Neuronal stem cell (in vitro differentiated cells): ENCODE measurements around the gene SCMH1. TPM values are rescaled to one million over a fixed set of nuclear protein-coding genes. Genes with fewer than 3 reads are reported as not detected.

Experiments
- DNase-seq: peaks from one replicate; pipeline ENCODE4 v3.0.0-alpha.2; 2013; ENCODE audit warnings: low spot score
- H2AFZ ChIP-seq: one replicate; pipeline ENCODE4 v1.6.1; 2013; ENCODE audit warnings: mild to moderate bottlenecking, low read length, inconsistent platforms
- H2AK5ac ChIP-seq: 2 replicates; pipeline ENCODE4 v1.6.1; 2013; ENCODE audit warnings: low read depth, mild to moderate bottlenecking, inconsistent platforms, low read length, moderate library complexity, mixed read lengths
- H2BK120ac ChIP-seq: 2 replicates; pipeline ENCODE4 v1.6.1; 2013; ENCODE audit warnings: low read depth, mild to moderate bottlenecking, inconsistent platforms, low read length, moderate library complexity, mixed read lengths
- H2BK12ac ChIP-seq: one replicate; pipeline ENCODE4 v1.6.1; 2013; ENCODE audit warnings: low read length, inconsistent platforms
- H2BK15ac ChIP-seq: 2 replicates; pipeline ENCODE4 v1.6.1; 2013; ENCODE audit warnings: mild to moderate bottlenecking, low read length, inconsistent platforms, mixed read lengths
- H2BK5ac ChIP-seq: one replicate; pipeline ENCODE4 v1.6.1; 2013; ENCODE audit warnings: inconsistent platforms, mild to moderate bottlenecking, low read length, moderate library complexity
- H3K14ac ChIP-seq: one replicate; pipeline ENCODE4 v1.6.1; 2013; ENCODE audit warnings: low read length, inconsistent platforms
- H3K18ac ChIP-seq: 2 replicates; pipeline ENCODE4 v1.6.1; 2013; ENCODE audit warnings: low read length, inconsistent platforms
- H3K23ac ChIP-seq: 2 replicates; pipeline ENCODE4 v1.6.1; 2013; ENCODE audit warnings: low read depth, mild to moderate bottlenecking, mixed read lengths, low read length, inconsistent platforms; ENCODE audit not compliant: poor library complexity
- H3K27ac ChIP-seq: replicated peaks from 3 replicates; pipeline ENCODE4 v1.5.1; 2013; ENCODE audit warnings: low read length, inconsistent platforms
- H3K27me3 ChIP-seq, 3 experiments: 2 replicates each; pipeline ENCODE4 v1.6.1; 2013; ENCODE audit warnings: low read length in 3 of 3, mild to moderate bottlenecking in 2 of 3, inconsistent platforms in 1 of 3, low read depth in 1 of 3, mixed read lengths in 1 of 3, moderate library complexity in 1 of 3; ENCODE audit not compliant: control insufficient read depth in 3 of 3, insufficient read depth in 3 of 3
- H3K36me3 ChIP-seq, 2 donors: replicated peaks in 1 of 2; 2 replicates each; pipeline ENCODE4 v1.6.1; 2013; ENCODE audit warnings: low read length in 2 of 2; ENCODE audit not compliant: control insufficient read depth in 2 of 2, insufficient read depth in 2 of 2
- H3K4ac ChIP-seq: 2 replicates; pipeline ENCODE4 v1.6.1; 2013; ENCODE audit warnings: inconsistent platforms, mild to moderate bottlenecking, low read length, moderate library complexity
- H3K4me1 ChIP-seq, 2 donors: 1 replicate in 1 of 2; 2 replicates in 1 of 2; pipeline ENCODE4 v1.6.1; 2013; ENCODE audit warnings: low read length in 2 of 2, low read depth in 1 of 2; ENCODE audit not compliant: control insufficient read depth in 2 of 2, insufficient read depth in 1 of 2
- H3K4me2 ChIP-seq: one replicate; pipeline ENCODE4 v1.6.1; 2013; ENCODE audit warnings: mild to moderate bottlenecking, low read length, inconsistent platforms; ENCODE audit not compliant: insufficient read depth, poor library complexity, severe bottlenecking
- H3K4me3 ChIP-seq, 2 donors: 2 replicates each; pipeline ENCODE4 v1.5.1; 2013; ENCODE audit warnings: low read length in 2 of 2, mild to moderate bottlenecking in 2 of 2, inconsistent platforms in 1 of 2, moderate library complexity in 1 of 2
- H3K79me1 ChIP-seq: one replicate; pipeline ENCODE4 v1.6.1; 2013; ENCODE audit warnings: low read depth, mild to moderate bottlenecking, inconsistent platforms, low read length, moderate library complexity
- H3K9ac ChIP-seq: one replicate; pipeline ENCODE4 v1.6.1; 2013; ENCODE audit warnings: mild to moderate bottlenecking, low read depth, low read length, inconsistent platforms; ENCODE audit not compliant: poor library complexity
- H3K9me3 ChIP-seq, 2 donors: replicated peaks in 1 of 2; 2 replicates each; pipeline versions ENCODE3 to v1.6.1; 2013; ENCODE audit warnings: low read length in 2 of 2, mild to moderate bottlenecking in 2 of 2, inconsistent platforms in 1 of 2, low read depth in 1 of 2, mixed read lengths in 1 of 2, moderate library complexity in 1 of 2; ENCODE audit not compliant: control insufficient read depth in 2 of 2, insufficient read depth in 1 of 2
- H4K8ac ChIP-seq: one replicate; pipeline ENCODE4 v1.6.1; 2013; ENCODE audit warnings: low read depth, mild to moderate bottlenecking, inconsistent platforms, low read length, moderate library complexity
- H4K91ac ChIP-seq: one replicate; pipeline ENCODE4 v1.6.1; 2013; ENCODE audit warnings: low read length, low read depth, mild to moderate bottlenecking, inconsistent platforms; ENCODE audit not compliant: poor library complexity
- WGBS, 2 donors: extraction: QIAGEN DNeasy Blood & Tissue Kit; methylation state at CpG; one replicate each; pipeline ENCODE4 v1.1.7; 2013; ENCODE audit warnings: missing lambda C conversion rate in 2 of 2, mixed read lengths in 1 of 2; ENCODE audit not compliant: insufficient read length in 2 of 2, insufficient replicate concordance in 1 of 2; ENCODE audit errors: extremely low coverage in 2 of 2; 5-methylcytosine and 5-hydroxymethylcytosine counted together
- polyA plus RNA-seq, 2 experiments: library from polyadenylated mRNA; stranded (reverse); fragments of 200-250 nt; gene quantifications; one replicate each; pipeline ENCODE4 v1.2.3, GENCODE V29; 2013

SCMH1 gene
- polyA plus RNA-seq (2013, experiment 1 of 2), result 38.4 TPM
- polyA plus RNA-seq (2013, experiment 2 of 2), result 38.1 TPM

DNA sequence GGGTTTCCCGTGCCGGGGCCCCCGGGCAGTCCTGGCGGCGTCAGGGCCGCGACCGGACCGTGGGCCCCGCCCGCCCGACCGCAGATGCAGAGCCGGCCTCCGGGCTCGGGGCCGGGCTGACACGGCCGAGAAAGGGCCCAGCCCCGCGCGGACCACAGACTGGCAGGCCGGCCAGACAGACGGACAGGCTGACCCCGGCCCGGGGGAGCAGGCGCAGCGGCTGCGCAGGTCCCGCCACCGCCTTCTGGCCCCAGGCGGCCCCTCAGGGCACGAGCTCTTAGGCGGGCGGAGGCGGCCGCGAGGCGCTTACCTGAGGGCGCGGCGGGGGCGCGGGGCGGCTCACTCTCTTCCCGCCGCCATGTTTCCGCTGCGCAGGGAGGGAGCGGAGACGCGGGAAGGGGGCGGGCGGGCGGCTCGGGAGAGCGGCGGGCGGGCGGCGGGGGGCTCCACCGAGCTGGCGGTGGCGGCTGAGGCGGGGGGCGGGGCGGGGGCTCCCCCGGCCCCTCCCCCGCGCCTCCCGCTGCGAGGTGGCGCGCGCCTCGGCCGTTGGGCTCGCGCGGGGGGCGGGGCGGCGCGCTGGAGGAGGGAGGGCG, at the start of gene SCMH1:
Gene SCMH1 (minus strand): TSS at position 558 of the 593 bp plus-strand sequence. CDS start 56,173 bp downstream, outside the sequence.
- WGBS, 2 donors, result no CpG with 5 or more reads among the region's 85 CpGs
- DNase-seq, result peak; percentile 67

DNA sequence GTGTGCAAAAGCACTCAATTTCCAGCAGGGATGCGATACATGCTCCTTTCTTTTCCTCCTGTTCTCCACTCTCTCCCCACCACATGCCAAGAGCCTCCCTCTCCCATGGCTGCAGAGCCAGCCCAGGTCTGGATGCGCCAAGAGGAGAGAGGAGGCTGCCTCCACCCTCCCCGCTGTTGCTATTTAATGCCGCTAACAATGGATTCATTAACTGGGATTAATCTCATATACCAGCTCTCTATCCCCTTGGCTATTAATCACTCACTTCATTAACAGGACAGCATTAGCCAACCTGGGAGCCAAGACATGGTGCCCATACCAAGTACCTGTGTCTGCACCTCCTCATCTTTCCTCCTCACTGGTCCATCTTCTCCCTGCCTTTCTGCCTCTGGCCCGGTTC, 49.1 kb upstream of the SCMH1 start:
- H2BK12ac ChIP-seq, result no peak overlapping the region
- no peaks in the 10 kb centered on the region for H3K79me1 ChIP-seq
- H3K4me2 ChIP-seq, result no peak overlapping the region
- WGBS, 2 donors, result no CpG with 5 or more reads among the region's 5 CpGs
- H4K91ac ChIP-seq, result no peak overlapping the region
- peak overlapping the region; percentile 12 for H3K18ac ChIP-seq
- H2AK5ac ChIP-seq, result no peak overlapping the region
- no peaks in the 10 kb centered on the region for H3K36me3 ChIP-seq
- H4K8ac ChIP-seq, result no peak overlapping the region
- no peak overlapping the region for H3K27ac ChIP-seq
- H3K4me1 ChIP-seq, result peaks cover 7 to 9% of the 10 kb centered on the region in 2 donors
- H3K9me3 ChIP-seq, result no peaks in the 10 kb centered on the region
- DNase-seq, result no peak
- peak overlapping the region in 1 of 2 donors; percentile 0 for H3K4me3 ChIP-seq
- no peak overlapping the region for H3K14ac ChIP-seq
- no peak overlapping the region for H2BK120ac ChIP-seq
- H2AFZ ChIP-seq, result no peak overlapping the region
- H3K27me3 ChIP-seq, result peaks cover 0 to 13% (median 0%) of the 10 kb centered on the region in 3 experiments
- no peak overlapping the region for H3K9ac ChIP-seq
- no peak overlapping the region for H3K23ac ChIP-seq
- H2BK5ac ChIP-seq, result no peak overlapping the region
- H2BK15ac ChIP-seq, result no peak overlapping the region
- no peak overlapping the region for H3K4ac ChIP-seq

More for the DNA sequence above, at the start of gene SCMH1:
- Histone ChIP-seq H4K91ac (peak within 1 kb of the TSS; percentile 87), H4K8ac (peak within 1 kb of the TSS; percentile 70), H3K23ac (peak within 1 kb of the TSS; percentile 78), H2AK5ac (peak within 1 kb of the TSS; percentile 98), H2BK15ac (peak within 1 kb of the TSS; percentile 60), H2BK120ac (peak within 1 kb of the TSS; percentile 38), H3K27ac (peak within 1 kb of the TSS; percentile 17), H3K27me3 (no peaks in the 10 kb centered on the region), H2BK5ac (peak within 1 kb of the TSS; percentile 55), H2BK12ac (peak within 1 kb of the TSS; percentile 77), H3K14ac (peak within 1 kb of the TSS; percentile 83), H3K4me1 (peaks cover 8 to 9% of the 10 kb centered on the region in 2 donors), H3K9ac (peak within 1 kb of the TSS; percentile 94), H3K36me3 (no peaks in the 10 kb centered on the region), H2AFZ (peak within 1 kb of the TSS; percentile 96), H3K4me2 (peak within 1 kb of the TSS; percentile 87), H3K4me3 (peak within 1 kb of the TSS; percentile 62 to 97), H3K79me1 (no peaks in the 10 kb centered on the region), H3K18ac (peak within 1 kb of the TSS; percentile 97), H3K9me3 (no peaks in the 10 kb centered on the region), H3K4ac (peak within 1 kb of the TSS; percentile 58)

DNA sequence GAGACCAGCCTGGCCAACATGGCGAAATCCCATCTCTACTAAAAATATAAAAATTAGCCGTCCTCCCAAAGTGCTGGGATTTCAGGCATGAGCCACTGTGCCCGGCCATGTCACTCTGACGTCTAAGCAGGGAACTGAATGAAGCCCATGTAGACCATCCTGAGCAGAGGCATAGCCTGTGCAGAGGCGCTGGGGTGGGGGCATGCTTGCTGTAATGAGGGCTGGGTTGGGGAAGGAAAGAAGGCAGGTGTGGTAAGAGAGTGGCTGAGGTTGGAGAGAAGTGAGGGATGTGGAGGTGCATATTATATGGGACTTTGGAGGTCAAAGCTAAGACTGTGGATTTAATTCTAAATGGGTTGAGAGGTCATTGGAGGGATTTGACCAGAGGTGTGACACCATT, 47.1 kb upstream of the SCMH1 start:
- Histone ChIP-seq H3K27me3 (peaks cover 0 to 20% (median 0%) of the 10 kb centered on the region in 3 experiments), H4K91ac (no peak overlapping the region), H3K36me3 (no peaks in the 10 kb centered on the region), H3K14ac (no peak overlapping the region), H3K9ac (no peak overlapping the region), H2AK5ac (no peak overlapping the region), H2BK12ac (no peak overlapping the region), H3K79me1 (no peaks in the 10 kb centered on the region), H3K4ac (no peak overlapping the region), H3K18ac (no peak overlapping the region), H3K4me1 (peaks cover 9 to 13% of the 10 kb centered on the region in 2 donors), H3K9me3 (no peaks in the 10 kb centered on the region), H3K4me2 (no peak overlapping the region), H3K27ac (no peak overlapping the region), H2AFZ (no peak overlapping the region), H2BK15ac (no peak overlapping the region), H3K4me3 (no peak overlapping the region), H2BK5ac (no peak overlapping the region), H3K23ac (no peak overlapping the region), H4K8ac (no peak overlapping the region), H2BK120ac (no peak overlapping the region)
- WGBS, 2 donors, result no CpG with 5 or more reads among the region's 5 CpGs
- no peak for DNase-seq

DNA sequence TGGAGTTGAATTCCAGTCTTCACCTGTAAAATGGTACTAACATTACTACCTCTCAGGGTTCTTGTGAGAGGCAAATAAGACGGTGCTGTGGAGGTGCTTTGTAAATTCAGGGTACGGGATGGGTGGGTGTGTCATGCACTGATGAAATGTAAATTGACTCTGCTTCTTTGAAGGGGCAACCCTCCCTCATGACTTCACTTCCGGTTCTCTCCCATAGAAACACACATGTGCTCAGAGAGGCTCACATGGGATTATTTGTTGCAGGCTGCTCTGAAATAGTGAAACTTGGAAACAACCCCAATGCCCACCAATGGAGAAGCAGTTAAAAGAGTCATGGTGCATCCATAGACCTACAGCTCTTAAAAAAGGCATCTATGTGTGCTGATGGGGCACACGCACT, 44.9 kb upstream of the SCMH1 start:
- Histone ChIP-seq H3K27me3 (peaks cover 0 to 28% (median 0%) of the 10 kb centered on the region in 3 experiments), H2BK12ac (no peak overlapping the region), H3K4me3 (no peak overlapping the region), H3K79me1 (no peaks in the 10 kb centered on the region), H3K18ac (peak overlapping the region; percentile 33), H3K27ac (no peak overlapping the region), H3K9ac (no peak overlapping the region), H2AFZ (no peak overlapping the region), H3K4me1 (peaks cover 9 to 15% of the 10 kb centered on the region in 2 donors), H2BK5ac (no peak overlapping the region), H3K9me3 (no peaks in the 10 kb centered on the region), H2AK5ac (no peak overlapping the region), H2BK120ac (no peak overlapping the region), H3K4me2 (no peak overlapping the region), H3K23ac (no peak overlapping the region), H3K4ac (no peak overlapping the region), H4K8ac (no peak overlapping the region), H2BK15ac (no peak overlapping the region), H4K91ac (no peak overlapping the region), H3K14ac (no peak overlapping the region), H3K36me3 (no peaks in the 10 kb centered on the region)
- no CpG with 5 or more reads among the region's 4 CpGs for WGBS, 2 donors
- no peak for DNase-seq
